ENCODE results near the gene PHLPP1. TPM values are rescaled to one million over a fixed set of nuclear protein-coding genes. Genes with fewer than 3 reads are reported as not detected.

The PHLPP1 gene
- total and polyA plus RNA-seq, 8 donors, result 2.1 to 77.0 (median 12.5) TPM

GRCh38 chr18:62725896-62726295 is 10.6 kb downstream of the PHLPP1 start:
- H3K27ac ChIP-seq, result no peak overlapping the region
- H3K36me3 ChIP-seq, result no peaks in the 10 kb centered on the region
- WGBS, 5 donors, result 62 to 76% (median 68%) methylated on average over 3 of the region's 3 CpGs
- TF ChIP-seq EP300 (IDR thresholded peaks at IDR 0.05) (no peak), POLR2A (IDR thresholded peaks at IDR 0.05) (no peak), POLR2AphosphoS5 (IDR thresholded peaks at IDR 0.05) (no peak), CTCF (IDR thresholded peaks at IDR 0.05) (no peak)
- H3K4me1 ChIP-seq, result peaks cover 0 to 19% (median 9%) of the 10 kb centered on the region in 4 donors
- H3K9me3 ChIP-seq, result no peaks in the 10 kb centered on the region
- DNase-seq, result no peak
- intact Hi-C loops (cut with DNase I; ENCODE audit: low total_unique reads), result no loop called here
- H3K27me3 ChIP-seq, result no peaks in the 10 kb centered on the region
- H3K4me3 ChIP-seq, result no peak overlapping the region

GRCh38 chr18:62728254-62728653 is 12.9 kb downstream of the PHLPP1 start:
- no peak for TF ChIP-seq CTCF (IDR thresholded peaks at IDR 0.05)
- no peak for TF ChIP-seq POLR2AphosphoS5 (IDR thresholded peaks at IDR 0.05)
- no peak for TF ChIP-seq POLR2A (IDR thresholded peaks at IDR 0.05)
- no peak for TF ChIP-seq EP300 (IDR thresholded peaks at IDR 0.05)
- DNase-seq, result no peak
- intact Hi-C loops (cut with DNase I; ENCODE audit: low total_unique reads), result no loop called here

GRCh38 chr18:62729487-62730386 is 14.4 kb downstream of the PHLPP1 start:
- WGBS, 5 donors, result 91 to 92% (median 92%) methylated on average over 13 of the region's 13 CpGs
- intact Hi-C loops (cut with DNase I; ENCODE audit: low total_unique reads), result no loop called here
- no peaks in the 10 kb centered on the region for H3K36me3 ChIP-seq
- no peak for TF ChIP-seq POLR2A (IDR thresholded peaks at IDR 0.05)
- no peak for TF ChIP-seq POLR2AphosphoS5 (IDR thresholded peaks at IDR 0.05)
- no peak for TF ChIP-seq EP300 (IDR thresholded peaks at IDR 0.05)
- TF ChIP-seq CTCF (IDR thresholded peaks at IDR 0.05), result no peak
- H3K27me3 ChIP-seq, result no peaks in the 10 kb centered on the region
- H3K4me3 ChIP-seq, result no peak overlapping the region
- H3K9me3 ChIP-seq, result peaks cover 0 to 11% (median 8%) of the 10 kb centered on the region in 4 donors
- no peak overlapping the region for H3K27ac ChIP-seq
- no peak for DNase-seq
- peaks cover 0 to 6% (median 0%) of the 10 kb centered on the region in 4 donors for H3K4me1 ChIP-seq

More at GRCh38 chr18:62728254-62728653, 12.9 kb downstream of the PHLPP1 start:
- Histone ChIP-seq H3K9me3 (peaks cover 0 to 11% (median 8%) of the 10 kb centered on the region in 4 donors), H3K27me3 (no peaks in the 10 kb centered on the region), H3K36me3 (no peaks in the 10 kb centered on the region), H3K4me1 (peaks cover 0 to 19% (median 6%) of the 10 kb centered on the region in 4 donors), H3K27ac (no peak overlapping the region), H3K4me3 (no peak overlapping the region)
- 96 to 100% (median 97%) methylated on average over 2 of the region's 2 CpGs for WGBS, 5 donors

- intact Hi-C loops (cut with DNase I; ENCODE audit: low total_unique reads), result no loop called here
- peaks cover 0 to 11% (median 8%) of the 10 kb centered on the region in 4 donors for H3K9me3 ChIP-seq
- H3K4me3 ChIP-seq, result no peak overlapping the region
- TF ChIP-seq CTCF (IDR thresholded peaks at IDR 0.05) (no peak), POLR2AphosphoS5 (IDR thresholded peaks at IDR 0.05) (no peak), EP300 (IDR thresholded peaks at IDR 0.05) (no peak)
- H3K36me3 ChIP-seq, result no peaks in the 10 kb centered on the region
- H3K27me3 ChIP-seq, result no peaks in the 10 kb centered on the region
- H3K4me1 ChIP-seq, result peaks cover 0 to under 1% (median 0%) of the 10 kb centered on the region in 4 donors
- WGBS, 5 donors, result 79 to 94% (median 91%) methylated on average over 3 of the region's 3 CpGs
- DNase-seq, result no peak
- H3K27ac ChIP-seq, result no peak overlapping the region
These were observed 15.6 kb downstream of the PHLPP1 start for GRCh38 chr18:62730941-62731340.

All from stomach (tissue), 9 donors.